ENCODE results near the gene ERC1. TPM values are rescaled to one million over a fixed set of nuclear protein-coding genes. Genes with fewer than 3 reads are reported as not detected.

The ERC1 gene
- total and polyA plus RNA-seq, 9 of the 15 experiments (the other 6 are each of a cell fraction or from before 2014, with no cell fraction given), result 0.74 to 11.8 (median 4.8) TPM

GRCh38 chr12:1356285-1356684 lies 365.3 kb downstream of the ERC1 start:
- no peaks in the 10 kb centered on the region for H3K9me1 ChIP-seq (ENCODE audit: control insufficient read depth, insufficient read depth, low read length)
- no TSS peak for BruUV-seq (replicated peaks)
- intact Hi-C loops (cut with micrococcal nuclease) (no loop called here), in situ Hi-C loops (cut with MboI) (no loop called here)
- no peak overlapping the region for H3K27ac ChIP-seq (ENCODE audit: extremely low read depth, low read depth, low read length)
- no peaks in the 10 kb centered on the region for H3K79me2 ChIP-seq (ENCODE audit: control insufficient read depth, insufficient read depth, low read length)
- no peak overlapping the region for H2AFZ ChIP-seq (ENCODE audit: low read depth, low read length)
- H3K4me3 ChIP-seq, result no peak overlapping the region
- TF ChIP-seq, protein P1, sequence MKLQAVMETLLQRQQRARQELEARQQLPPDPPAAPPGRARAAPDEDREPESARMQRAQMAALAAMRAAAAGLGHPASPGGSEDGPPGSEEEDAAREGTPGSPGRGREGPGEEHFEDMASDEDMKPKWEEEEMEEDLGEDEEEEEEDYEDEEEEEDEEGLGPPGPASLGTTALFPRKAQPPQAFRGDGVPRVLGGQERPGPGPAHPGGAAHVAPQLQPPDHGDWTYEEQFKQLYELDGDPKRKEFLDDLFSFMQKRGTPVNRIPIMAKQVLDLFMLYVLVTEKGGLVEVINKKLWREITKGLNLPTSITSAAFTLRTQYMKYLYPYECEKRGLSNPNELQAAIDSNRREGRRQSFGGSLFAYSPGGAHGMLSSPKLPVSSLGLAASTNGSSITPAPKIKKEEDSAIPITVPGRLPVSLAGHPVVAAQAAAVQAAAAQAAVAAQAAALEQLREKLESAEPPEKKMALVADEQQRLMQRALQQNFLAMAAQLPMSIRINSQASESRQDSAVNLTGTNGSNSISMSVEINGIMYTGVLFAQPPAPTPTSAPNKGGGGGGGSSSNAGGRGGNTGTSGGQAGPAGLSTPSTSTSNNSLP (IDR thresholded peaks at IDR 0.05; ENCODE audit: borderline replicate concordance, low read depth, low read length), result no peak
- no peak for TF ChIP-seq HMBOX1 (IDR thresholded peaks at IDR 0.05)
- WGBS (ENCODE audit: insufficient coverage, low coverage, missing lambda C conversion rate), result 91% methylated on average over 2 of the region's 2 CpGs
- H3K36me3 ChIP-seq (ENCODE audit: control insufficient read depth, insufficient read depth, low read length), result no peaks in the 10 kb centered on the region
- H3K9ac ChIP-seq (ENCODE audit: insufficient read depth in 1 of 2, low read depth in 2 of 2, low read length in 2 of 2), result no peak overlapping the region
- CTCF ChIA-PET (ENCODE audit: low intra/inter-chr PET ratio), result no interaction called here
- H4K20me1 ChIP-seq (replicated peaks; ENCODE audit: control insufficient read depth, insufficient read depth, low read length), result no peaks in the 10 kb centered on the region
- DNase-seq (ENCODE audit: extremely low read depth in 1 of 4, low spot score in 3 of 4), result no peak
- POLR2A ChIA-PET, result interaction anchor here (0.9 kb wide), 1 partner anchor 12 kb away, joined by 3 read pairs; no protein-coding TSS in a partner anchor
- H3K4me2 ChIP-seq (ENCODE audit: insufficient read depth, low read length), result no peak overlapping the region
- H3K9me3 ChIP-seq (replicated peaks; ENCODE audit: control insufficient read depth, insufficient read depth, low read depth, low read length), result no peaks in the 10 kb centered on the region
- no peaks in the 10 kb centered on the region for H3K27me3 ChIP-seq (ENCODE audit: control insufficient read depth in 2 of 2, insufficient read depth in 2 of 2, low read length in 2 of 2)
- ATAC-seq, result no peak
- H3K4me1 ChIP-seq (replicated peaks in 1 of 2; ENCODE audit: control insufficient read depth in 2 of 2, insufficient read depth in 2 of 2, low read length in 2 of 2), result no peaks in the 10 kb centered on the region; a peak in 1 of 5 replicates
- FAIRE-seq, result no peak

DNA sequence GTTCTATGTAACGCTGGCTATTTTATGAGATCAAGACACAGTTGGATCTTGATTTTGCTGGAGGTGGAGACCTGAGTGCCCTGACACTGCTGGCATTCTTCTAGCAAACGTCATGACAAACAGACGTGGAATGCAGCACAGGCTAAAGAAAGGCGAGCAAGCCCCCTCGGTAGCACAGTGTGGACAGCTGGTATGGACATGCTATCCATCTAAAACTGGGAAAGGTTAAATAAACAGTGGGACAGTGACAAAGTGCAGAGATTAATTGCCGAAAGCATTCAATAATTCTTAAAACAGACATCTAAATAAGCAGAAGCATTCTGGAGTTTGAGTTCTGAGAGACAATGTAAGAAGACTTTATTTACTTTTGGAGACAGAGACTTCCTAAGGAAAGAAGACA lies 366.1 kb downstream of the ERC1 start:
- Histone ChIP-seq H3K4me3 (no peak overlapping the region), H3K79me2 (ENCODE audit: control insufficient read depth, insufficient read depth, low read length) (no peaks in the 10 kb centered on the region), H3K4me2 (ENCODE audit: insufficient read depth, low read length) (no peak overlapping the region), H3K27ac (ENCODE audit: extremely low read depth, low read depth, low read length) (no peak overlapping the region), H3K9me1 (ENCODE audit: control insufficient read depth, insufficient read depth, low read length) (no peaks in the 10 kb centered on the region), H3K4me1 (replicated peaks in 1 of 2; ENCODE audit: control insufficient read depth in 2 of 2, insufficient read depth in 2 of 2, low read length in 2 of 2) (peaks cover 0 to 5% of the 10 kb centered on the region in 2 experiments; a peak in 2 of 5 replicates), H3K36me3 (ENCODE audit: control insufficient read depth, insufficient read depth, low read length) (no peaks in the 10 kb centered on the region), H2AFZ (ENCODE audit: low read depth, low read length) (no peak overlapping the region), H3K9me3 (replicated peaks; ENCODE audit: control insufficient read depth, insufficient read depth, low read depth, low read length) (no peaks in the 10 kb centered on the region), H3K9ac (ENCODE audit: insufficient read depth in 1 of 2, low read depth in 2 of 2, low read length in 2 of 2) (no peak overlapping the region), H4K20me1 (replicated peaks; ENCODE audit: control insufficient read depth, insufficient read depth, low read length) (no peaks in the 10 kb centered on the region), H3K27me3 (ENCODE audit: control insufficient read depth in 2 of 2, insufficient read depth in 2 of 2, low read length in 2 of 2) (no peaks in the 10 kb centered on the region)
- intact Hi-C loops (cut with micrococcal nuclease), result no loop called here
- no TSS peak for BruUV-seq (replicated peaks)
- ChIA-PET CTCF (ENCODE audit: low intra/inter-chr PET ratio) (no interaction called here), POLR2A (interaction anchor here (0.9 kb wide), 1 partner anchor 11 kb away, joined by 3 read pairs; no protein-coding TSS in a partner anchor)
- 76% methylated on average over 6 of the region's 6 CpGs for WGBS (ENCODE audit: insufficient coverage, low coverage, missing lambda C conversion rate)
- no peak for ATAC-seq
- DNase-seq (ENCODE audit: extremely low read depth in 1 of 4, low spot score in 3 of 4), result no peak
- in situ Hi-C loops (cut with MboI), result no loop called here
- no peak for FAIRE-seq
- TF ChIP-seq C11orf30 (IDR thresholded peaks at IDR 0.05; ENCODE audit: low read depth) (no peak), RBM34 (IDR thresholded peaks at IDR 0.05; ENCODE audit: borderline replicate concordance, insufficient read depth, low read length) (no peak), CBX3 (IDR thresholded peaks at IDR 0.05; ENCODE audit: borderline replicate concordance in 1 of 2, low read length in 2 of 2) (no peak), HNRNPLL (IDR thresholded peaks at IDR 0.05; ENCODE audit: low read depth, low read length, poor library complexity, severe bottlenecking) (no peak), RFX1 (IDR thresholded peaks at IDR 0.05) (no peak), TOE1 (IDR thresholded peaks at IDR 0.05; ENCODE audit: borderline replicate concordance) (no peak), TOE1 (CRISPR knock-in tag; IDR thresholded peaks at IDR 0.05; ENCODE audit: borderline replicate concordance, low read depth) (no peak), SMARCC2 (IDR thresholded peaks at IDR 0.05; ENCODE audit: low read depth) (no peak), FOS (IDR thresholded peaks at IDR 0.05; ENCODE audit: extremely low read depth, insufficient read length) (no peak), RAD21 (CRISPR knock-in tag; conservative IDR thresholded peaks at IDR 0.05 in 1 of 2, IDR thresholded peaks at IDR 0.05 in 1 of 2) (no peak), STAG1 (CRISPR knock-in tag; IDR thresholded peaks at IDR 0.05; ENCODE audit: borderline replicate concordance) (no peak), ZFPM2 (CRISPR knock-in tag; IDR thresholded peaks at IDR 0.05) (no peak)

Data from K562 (cell line).